Measurements from ENCODE around the gene LPO. TPM values are rescaled to one million over a fixed set of nuclear protein-coding genes. Genes with fewer than 3 reads are reported as not detected.

Gene LPO
- polyA plus RNA-seq, 1 donor from 2014 or later: not detected

DNA sequence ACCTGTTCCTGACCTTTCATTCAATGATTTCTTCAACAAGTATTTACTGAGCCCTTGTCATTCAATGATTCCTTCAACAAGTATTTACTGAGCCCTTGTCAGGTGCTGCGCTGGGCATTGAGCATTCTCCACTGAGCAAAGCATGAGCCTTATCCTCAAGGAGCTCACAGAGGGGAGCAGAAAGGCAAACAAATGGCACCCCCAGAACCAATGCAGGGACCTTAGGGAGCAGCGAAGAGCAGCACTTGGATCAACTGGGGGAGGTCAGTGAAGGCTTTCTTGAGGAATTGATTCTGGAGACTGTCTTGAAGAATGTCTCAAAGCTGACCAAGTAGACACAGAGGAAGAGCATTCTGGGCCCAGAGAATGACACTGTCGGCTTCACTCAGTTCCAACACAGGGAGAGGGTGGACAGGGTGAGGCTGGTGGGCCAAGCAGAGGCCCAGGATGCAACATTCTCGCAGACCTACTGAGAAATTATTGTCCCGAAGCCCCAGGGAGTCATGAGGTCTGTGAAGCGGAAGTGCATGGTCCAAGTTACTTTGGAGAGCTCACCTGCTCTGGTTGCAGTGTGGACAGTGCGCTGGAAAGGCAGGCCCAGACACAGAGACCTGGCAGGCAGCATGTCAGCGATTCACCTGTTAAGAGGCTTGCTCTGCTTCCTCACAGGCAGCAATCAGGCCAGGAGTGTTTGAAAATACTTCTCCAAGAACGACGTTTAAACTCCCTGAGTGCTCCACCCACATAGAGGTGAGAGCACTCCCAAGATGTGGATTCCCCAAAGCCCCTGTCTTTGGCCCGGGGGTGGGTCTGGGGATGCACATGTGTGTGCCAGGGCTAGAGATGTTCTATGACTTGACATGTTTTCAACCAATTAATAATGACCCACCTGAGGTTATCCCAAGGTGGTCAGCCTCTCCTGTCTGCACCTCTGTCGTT is 45.6 kb downstream of the LPO start:
- no peaks in the 10 kb centered on the region for H3K79me2 ChIP-seq (replicated peaks; ENCODE audit: insufficient read depth, low read length)
- H4K20me1 ChIP-seq (ENCODE audit: insufficient read depth): no peaks in the 10 kb centered on the region
- H3F3A ChIP-seq (ENCODE audit: insufficient read depth, low read length, poor library complexity, severe bottlenecking): no peaks in the 10 kb centered on the region
- TF ChIP-seq EP300 (conservative IDR thresholded peaks at IDR 0.05; ENCODE audit: poor library complexity, severe bottlenecking): no peak
- TF ChIP-seq, protein P1, sequence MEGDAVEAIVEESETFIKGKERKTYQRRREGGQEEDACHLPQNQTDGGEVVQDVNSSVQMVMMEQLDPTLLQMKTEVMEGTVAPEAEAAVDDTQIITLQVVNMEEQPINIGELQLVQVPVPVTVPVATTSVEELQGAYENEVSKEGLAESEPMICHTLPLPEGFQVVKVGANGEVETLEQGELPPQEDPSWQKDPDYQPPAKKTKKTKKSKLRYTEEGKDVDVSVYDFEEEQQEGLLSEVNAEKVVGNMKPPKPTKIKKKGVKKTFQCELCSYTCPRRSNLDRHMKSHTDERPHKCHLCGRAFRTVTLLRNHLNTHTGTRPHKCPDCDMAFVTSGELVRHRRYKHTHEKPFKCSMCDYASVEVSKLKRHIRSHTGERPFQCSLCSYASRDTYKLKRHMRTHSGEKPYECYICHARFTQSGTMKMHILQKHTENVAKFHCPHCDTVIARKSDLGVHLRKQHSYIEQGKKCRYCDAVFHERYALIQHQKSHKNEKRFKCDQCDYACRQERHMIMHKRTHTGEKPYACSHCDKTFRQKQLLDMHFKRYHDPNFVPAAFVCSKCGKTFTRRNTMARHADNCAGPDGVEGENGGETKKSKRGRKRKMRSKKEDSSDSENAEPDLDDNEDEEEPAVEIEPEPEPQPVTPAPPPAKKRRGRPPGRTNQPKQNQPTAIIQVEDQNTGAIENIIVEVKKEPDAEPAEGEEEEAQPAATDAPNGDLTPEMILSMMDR (IDR thresholded peaks at IDR 0.05; ENCODE audit: poor library complexity, severe bottlenecking): no peak
- no peak for TF ChIP-seq RAD21 (conservative IDR thresholded peaks at IDR 0.05)
- TF ChIP-seq POLR2AphosphoS5 (IDR thresholded peaks at IDR 0.05): no peak
- no peak for TF ChIP-seq EZH2 (IDR thresholded peaks at IDR 0.05; ENCODE audit: borderline replicate concordance, insufficient read depth, low read length, poor library complexity, severe bottlenecking)
- no peak for TF ChIP-seq TAF1 (IDR thresholded peaks at IDR 0.05; ENCODE audit: low read depth)
- no peak for TF ChIP-seq MXI1 (conservative IDR thresholded peaks at IDR 0.05; ENCODE audit: poor library complexity, severe bottlenecking)
- TF ChIP-seq, protein P2, sequence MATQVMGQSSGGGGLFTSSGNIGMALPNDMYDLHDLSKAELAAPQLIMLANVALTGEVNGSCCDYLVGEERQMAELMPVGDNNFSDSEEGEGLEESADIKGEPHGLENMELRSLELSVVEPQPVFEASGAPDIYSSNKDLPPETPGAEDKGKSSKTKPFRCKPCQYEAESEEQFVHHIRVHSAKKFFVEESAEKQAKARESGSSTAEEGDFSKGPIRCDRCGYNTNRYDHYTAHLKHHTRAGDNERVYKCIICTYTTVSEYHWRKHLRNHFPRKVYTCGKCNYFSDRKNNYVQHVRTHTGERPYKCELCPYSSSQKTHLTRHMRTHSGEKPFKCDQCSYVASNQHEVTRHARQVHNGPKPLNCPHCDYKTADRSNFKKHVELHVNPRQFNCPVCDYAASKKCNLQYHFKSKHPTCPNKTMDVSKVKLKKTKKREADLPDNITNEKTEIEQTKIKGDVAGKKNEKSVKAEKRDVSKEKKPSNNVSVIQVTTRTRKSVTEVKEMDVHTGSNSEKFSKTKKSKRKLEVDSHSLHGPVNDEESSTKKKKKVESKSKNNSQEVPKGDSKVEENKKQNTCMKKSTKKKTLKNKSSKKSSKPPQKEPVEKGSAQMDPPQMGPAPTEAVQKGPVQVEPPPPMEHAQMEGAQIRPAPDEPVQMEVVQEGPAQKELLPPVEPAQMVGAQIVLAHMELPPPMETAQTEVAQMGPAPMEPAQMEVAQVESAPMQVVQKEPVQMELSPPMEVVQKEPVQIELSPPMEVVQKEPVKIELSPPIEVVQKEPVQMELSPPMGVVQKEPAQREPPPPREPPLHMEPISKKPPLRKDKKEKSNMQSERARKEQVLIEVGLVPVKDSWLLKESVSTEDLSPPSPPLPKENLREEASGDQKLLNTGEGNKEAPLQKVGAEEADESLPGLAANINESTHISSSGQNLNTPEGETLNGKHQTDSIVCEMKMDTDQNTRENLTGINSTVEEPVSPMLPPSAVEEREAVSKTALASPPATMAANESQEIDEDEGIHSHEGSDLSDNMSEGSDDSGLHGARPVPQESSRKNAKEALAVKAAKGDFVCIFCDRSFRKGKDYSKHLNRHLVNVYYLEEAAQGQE (IDR thresholded peaks at IDR 0.05; ENCODE audit: borderline replicate concordance): no peak
- TF ChIP-seq SMC3 (conservative IDR thresholded peaks at IDR 0.05; ENCODE audit: poor library complexity): no peak
- H3K36me3 ChIP-seq (ENCODE audit: insufficient read depth, low read length): no peaks in the 10 kb centered on the region
- no peak overlapping the region for H3K27ac ChIP-seq (ENCODE audit: low read length)
- H3K4me3 ChIP-seq (ENCODE audit: low read length): no peak overlapping the region
- H3K9me3 ChIP-seq (ENCODE audit: low read length): no peaks in the 10 kb centered on the region
- H3K4me2 ChIP-seq (ENCODE audit: low read length): no peak overlapping the region
- H3K9me2 ChIP-seq (ENCODE audit: insufficient read depth, low read length): no peaks in the 10 kb centered on the region
- no peak overlapping the region for H2AFZ ChIP-seq (ENCODE audit: low read depth, low read length)
- no peaks in the 10 kb centered on the region for H3K27me3 ChIP-seq (ENCODE audit: insufficient read depth, low read depth, low read length)
- H3K9ac ChIP-seq (ENCODE audit: low read length): no peak overlapping the region

DNA sequence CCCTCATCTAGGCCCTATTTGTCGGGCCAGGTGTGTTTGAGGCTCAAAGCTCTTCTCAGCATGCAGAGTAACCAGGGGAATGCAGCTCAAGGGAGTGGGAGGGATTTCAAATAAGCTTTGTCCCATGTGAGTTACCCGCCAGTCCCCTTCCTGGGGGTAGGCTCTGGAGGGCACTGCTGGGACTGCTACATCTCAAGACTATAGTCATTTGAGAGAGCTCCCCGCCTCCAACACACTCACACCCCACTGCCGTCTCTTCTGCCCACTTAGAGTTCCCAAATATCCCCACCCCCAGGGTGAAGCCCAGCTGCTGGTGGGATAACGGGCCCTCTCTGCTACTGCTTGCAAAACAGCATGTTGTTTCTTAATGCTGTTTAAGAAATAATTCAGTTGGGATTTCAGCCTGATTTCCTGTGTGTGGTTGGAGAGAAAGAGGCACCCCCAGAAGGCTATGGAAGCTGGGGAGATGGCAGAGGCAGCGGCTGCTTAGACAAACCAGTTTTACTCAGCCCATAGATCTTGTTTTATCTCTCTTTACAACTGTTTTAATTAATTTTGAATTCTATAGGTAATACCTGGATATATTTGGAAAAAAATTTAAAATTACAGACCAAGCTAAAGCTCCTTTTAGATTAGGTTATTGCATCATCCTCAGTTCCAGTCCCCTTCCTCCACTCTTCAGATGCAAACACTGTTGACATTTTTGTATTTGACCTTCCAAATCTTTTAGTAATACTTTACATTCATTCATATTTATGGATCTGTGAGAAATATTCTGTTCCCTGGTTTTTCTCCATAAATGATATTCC is 46.4 kb downstream of the LPO start:
- Histone ChIP-seq H3K9me2 (ENCODE audit: insufficient read depth, low read length) (no peaks in the 10 kb centered on the region), H3K79me2 (replicated peaks; ENCODE audit: insufficient read depth, low read length) (no peaks in the 10 kb centered on the region), H3K27ac (ENCODE audit: low read length) (no peak overlapping the region), H4K20me1 (ENCODE audit: insufficient read depth) (no peaks in the 10 kb centered on the region), H3K9ac (ENCODE audit: low read length) (no peak overlapping the region), H3K27me3 (ENCODE audit: insufficient read depth, low read depth, low read length) (no peaks in the 10 kb centered on the region), H3K4me2 (ENCODE audit: low read length) (no peak overlapping the region), H3K36me3 (ENCODE audit: insufficient read depth, low read length) (no peaks in the 10 kb centered on the region), H3K9me3 (ENCODE audit: low read length) (no peaks in the 10 kb centered on the region), H3F3A (ENCODE audit: insufficient read depth, low read length, poor library complexity, severe bottlenecking) (no peaks in the 10 kb centered on the region), H3K4me3 (ENCODE audit: low read length) (no peak overlapping the region), H2AFZ (ENCODE audit: low read depth, low read length) (no peak overlapping the region)
- no peak for TF ChIP-seq EZH2 (IDR thresholded peaks at IDR 0.05; ENCODE audit: borderline replicate concordance, insufficient read depth, low read length, poor library complexity, severe bottlenecking)
- no peak for TF ChIP-seq POLR2AphosphoS5 (IDR thresholded peaks at IDR 0.05)
- TF ChIP-seq RAD21 (conservative IDR thresholded peaks at IDR 0.05): no peak
- TF ChIP-seq, protein P1 (IDR thresholded peaks at IDR 0.05; ENCODE audit: poor library complexity, severe bottlenecking): no peak
- no peak for TF ChIP-seq MXI1 (conservative IDR thresholded peaks at IDR 0.05; ENCODE audit: poor library complexity, severe bottlenecking)
- TF ChIP-seq EP300 (conservative IDR thresholded peaks at IDR 0.05; ENCODE audit: poor library complexity, severe bottlenecking): no peak
- no peak for TF ChIP-seq SMC3 (conservative IDR thresholded peaks at IDR 0.05; ENCODE audit: poor library complexity)
- no peak for TF ChIP-seq TAF1 (IDR thresholded peaks at IDR 0.05; ENCODE audit: low read depth)
- TF ChIP-seq, protein P2 (IDR thresholded peaks at IDR 0.05; ENCODE audit: borderline replicate concordance): no peak
